Caco-2 (cell line): ENCODE results near the gene UHRF1. TPM values are rescaled to one million over a fixed set of nuclear protein-coding genes. Genes with fewer than 3 reads are reported as not detected.

Source experiments
- BruUV-seq: library from RNA; stranded (reverse); fragments of 400-500 nt; replicated peaks from 2 replicates; lab custom pipeline; 2021; lab: Mats Ljungman, UMichigan
- CTCF ChIA-PET: fragments of 300-600 bp; sonication (Branson Sonifier 250); formaldehyde crosslinking; loops from one replicate; lab custom pipeline; 2022; ENCODE audit warnings: antibody characterized with exemption; lab: Charles Lee
- POLR2A ChIA-PET: fragments of 300-600 bp; sonication (Branson Sonifier 250); formaldehyde crosslinking; loops from one replicate; lab custom pipeline; 2022; ENCODE audit warnings: antibody characterized with exemption; lab: Charles Lee
- DNase-seq, 2 experiments: peaks; one replicate each; pipeline versions ENCODE4 v3.0.0 to v3.0.0-alpha.2; 2020 to 2022
- H3K27me3 ChIP-seq: replicated peaks from 2 replicates; pipeline ENCODE4 v1.6.0; 2011; ENCODE audit warnings: low read length; ENCODE audit not compliant: control insufficient read depth, insufficient read depth
- H3K36me3 ChIP-seq: 2 replicates; pipeline ENCODE4 v1.5.1; 2011; ENCODE audit warnings: low read length; ENCODE audit not compliant: control insufficient read depth, insufficient read depth
- H3K4me1 ChIP-seq: fragments of 250-450 bp; sonication (Bioruptor Pico); 2 replicates; pipeline ENCODE4 v1.5.1; 2020; ENCODE audit warnings: mild to moderate bottlenecking
- H3K4me3 ChIP-seq: 2 replicates; pipeline ENCODE4 v1.5.1; 2011; ENCODE audit warnings: low read depth, mild to moderate bottlenecking, control low read depth, low read length
- H3K9me3 ChIP-seq: fragments of 250-450 bp; sonication (Bioruptor Pico); 2 replicates; pipeline ENCODE4 v1.5.1; 2020; ENCODE audit warnings: mild to moderate bottlenecking, moderate library complexity
- H3K27ac Mint-ChIP-seq: one replicate; pipeline ENCODE4 v1.8.0; 2022; ENCODE audit warnings: mixed read lengths; ENCODE audit not compliant: unreplicated experiment
- H3K27me3 Mint-ChIP-seq: one replicate; pipeline ENCODE4 v1.8.0; 2022; ENCODE audit warnings: mixed read lengths; ENCODE audit not compliant: insufficient read depth, unreplicated experiment
- H3K36me3 Mint-ChIP-seq: one replicate; pipeline ENCODE4 v1.8.0; 2022; ENCODE audit warnings: mild to moderate bottlenecking, mixed read lengths; ENCODE audit not compliant: insufficient read depth, unreplicated experiment
- H3K4me1 Mint-ChIP-seq: one replicate; pipeline ENCODE4 v1.8.0; 2022; ENCODE audit warnings: low read depth, mixed read lengths; ENCODE audit not compliant: unreplicated experiment
- H3K4me3 Mint-ChIP-seq: one replicate; pipeline ENCODE4 v1.8.0; 2022; ENCODE audit warnings: mild to moderate bottlenecking, moderate library complexity, mixed read lengths; ENCODE audit not compliant: unreplicated experiment
- H3K9me3 Mint-ChIP-seq: one replicate; pipeline ENCODE4 v1.8.0; 2022; ENCODE audit warnings: mixed read lengths; ENCODE audit not compliant: unreplicated experiment
- CTCF ChIP-seq, 2 experiments: fragments of 200-600 bp in 1 of 2; IDR thresholded peaks; 1 replicate in 1 of 2; 2 replicates in 1 of 2; pipeline versions ENCODE4 v1.5.1 to v1.8.0; 2011 to 2022; ENCODE audit warnings: antibody characterized with exemption in 1 of 2, control low read depth in 1 of 2, inconsistent platforms in 1 of 2, low read depth in 1 of 2, low read length in 1 of 2, mild to moderate bottlenecking in 1 of 2, moderate library complexity in 1 of 2; ENCODE audit not compliant: insufficient read depth in 1 of 2, severe bottlenecking in 1 of 2, unreplicated experiment in 1 of 2
- intact Hi-C: fragments of 100-400 bp; cut with micrococcal nuclease; formaldehyde crosslinking; loops from one replicate; pipeline ENCODE4 v1.10.0; 2022; ENCODE audit not compliant: unreplicated experiment
- total RNA-seq: library from RNA; stranded (reverse); gene quantifications from 2 replicates; pipeline ENCODE4 v1.2.3, GENCODE V29; 2022

UHRF1 gene
- total RNA-seq, 1 experiment from 2014 or later, result 54.6 TPM

GRCh38 chr19:4990306-4990705 lies 81.0 kb downstream of the UHRF1 start:
- Mint-ChIP-seq H3K36me3 (peaks cover 14% of the 10 kb centered on the region), H3K27ac (no peak overlapping the region), H3K27me3 (no peaks in the 10 kb centered on the region), H3K4me3 (no peak overlapping the region), H3K9me3 (no peaks in the 10 kb centered on the region), H3K4me1 (peaks cover 34% of the 10 kb centered on the region)
- no peak for TF ChIP-seq CTCF (IDR thresholded peaks at IDR 0.05; ENCODE audit: insufficient read depth in 1 of 2, low read depth in 1 of 2, low read length in 1 of 2, severe bottlenecking in 1 of 2, unreplicated experiment in 1 of 2)
- H3K4me3 ChIP-seq, result no peak overlapping the region
- peak in 1 of 2 experiments; percentile 60 for DNase-seq
- H3K9me3 ChIP-seq, result no peaks in the 10 kb centered on the region
- intact Hi-C loops, result no loop called here
- no peaks in the 10 kb centered on the region for H3K27me3 ChIP-seq
- H3K36me3 ChIP-seq, result no peaks in the 10 kb centered on the region
- CTCF ChIA-PET, result no interaction called here
- H3K4me1 ChIP-seq, result peaks cover 38% of the 10 kb centered on the region
- no TSS peak for BruUV-seq
- POLR2A ChIA-PET, result no interaction called here

- no peaks in the 10 kb centered on the region for H3K27me3 Mint-ChIP-seq
- peaks cover 28% of the 10 kb centered on the region for H3K4me1 Mint-ChIP-seq
- ChIA-PET CTCF (no interaction called here), POLR2A (no interaction called here)
- no peaks in the 10 kb centered on the region for H3K9me3 ChIP-seq
- peak overlapping the region; percentile 55 for H3K4me3 Mint-ChIP-seq
- H3K27ac Mint-ChIP-seq, result peak overlapping the region; percentile 80
- peaks cover 6% of the 10 kb centered on the region for H3K36me3 Mint-ChIP-seq
- no peak for TF ChIP-seq CTCF (IDR thresholded peaks at IDR 0.05; ENCODE audit: insufficient read depth in 1 of 2, low read depth in 1 of 2, low read length in 1 of 2, severe bottlenecking in 1 of 2, unreplicated experiment in 1 of 2)
- H3K36me3 ChIP-seq, result no peaks in the 10 kb centered on the region
- DNase-seq, result no peak
- intact Hi-C loops, result no loop called here
- H3K9me3 Mint-ChIP-seq, result no peaks in the 10 kb centered on the region
- H3K4me3 ChIP-seq, result no peak overlapping the region
- BruUV-seq, result no TSS peak
- peaks cover 34% of the 10 kb centered on the region for H3K4me1 ChIP-seq
- no peaks in the 10 kb centered on the region for H3K27me3 ChIP-seq
These were observed 82.2 kb downstream of the UHRF1 start for GRCh38 chr19:4991538-4991937.

- CTCF ChIA-PET, result no interaction called here
- peak overlapping the region; percentile 80 for H3K27ac Mint-ChIP-seq
- peak; percentile 38 to 54 for DNase-seq
These were observed 82.8 kb downstream of the UHRF1 start for GRCh38 chr19:4991996-4992698.

More at GRCh38 chr19:4991996-4992698, 82.8 kb downstream of the UHRF1 start:
- H3K4me3 Mint-ChIP-seq, result peak overlapping the region; percentile 55
- Histone ChIP-seq H3K36me3 (no peaks in the 10 kb centered on the region), H3K4me3 (no peak overlapping the region), H3K9me3 (no peaks in the 10 kb centered on the region), H3K27me3 (no peaks in the 10 kb centered on the region), H3K4me1 (peaks cover 30% of the 10 kb centered on the region)
- H3K9me3 Mint-ChIP-seq, result no peaks in the 10 kb centered on the region
- no TSS peak for BruUV-seq
- H3K4me1 Mint-ChIP-seq, result peaks cover 26% of the 10 kb centered on the region
- peaks cover 5% of the 10 kb centered on the region for H3K36me3 Mint-ChIP-seq
- intact Hi-C loops, result no loop called here
- POLR2A ChIA-PET, result no interaction called here
- TF ChIP-seq CTCF (IDR thresholded peaks at IDR 0.05; ENCODE audit: insufficient read depth in 1 of 2, low read depth in 1 of 2, low read length in 1 of 2, severe bottlenecking in 1 of 2, unreplicated experiment in 1 of 2), result no peak
- no peaks in the 10 kb centered on the region for H3K27me3 Mint-ChIP-seq
